Liver (tissue), 3 donors: ENCODE data around the gene NCAPG2.

Experiments
- ATF3 ChIP-seq: IDR thresholded peaks from 2 replicates; pipeline ENCODE4 v1.6.1; 2016; ENCODE audit warnings: antibody characterized with exemption
- CTCF ChIP-seq: fragments of 150-350 bp; IDR thresholded peaks from 2 replicates; pipeline ENCODE4 v1.5.1; 2017; ENCODE audit warnings: improper control_type of control experiment, low read depth, low read length; ENCODE audit not compliant: missing input control
- EGR1 ChIP-seq, 2 donors: IDR thresholded peaks; 2 replicates each; pipeline ENCODE4 v1.6.1; 2016 to 2018; ENCODE audit warnings: antibody characterized with exemption in 2 of 2, low read depth in 2 of 2
- FOXA1 ChIP-seq: IDR thresholded peaks from 2 replicates; pipeline ENCODE4 v1.6.1; 2016; ENCODE audit warnings: antibody characterized with exemption
- GABPA ChIP-seq, 2 donors: IDR thresholded peaks in 1 of 2; conservative IDR thresholded peaks in 1 of 2; 2 replicates each; pipeline ENCODE4 v1.6.1; 2016; ENCODE audit warnings: antibody characterized with exemption in 2 of 2, mild to moderate bottlenecking in 1 of 2, moderate library complexity in 1 of 2
- JUND ChIP-seq, 2 donors: IDR thresholded peaks; 2 replicates each; pipeline ENCODE4 v1.6.1; 2016; ENCODE audit warnings: antibody characterized with exemption in 2 of 2
- MAX ChIP-seq: IDR thresholded peaks from 2 replicates; pipeline ENCODE4 v1.6.1; 2016; ENCODE audit warnings: antibody characterized with exemption
- REST ChIP-seq: IDR thresholded peaks from 2 replicates; pipeline ENCODE4 v1.6.1; 2016; ENCODE audit warnings: antibody characterized with exemption, mild to moderate bottlenecking
- RXRA ChIP-seq, 2 donors: IDR thresholded peaks; 2 replicates each; pipeline ENCODE4 v1.6.1; 2017 to 2018; ENCODE audit warnings: antibody characterized with exemption in 2 of 2, mild to moderate bottlenecking in 1 of 2
- SP1 ChIP-seq: IDR thresholded peaks from 2 replicates; pipeline ENCODE4 v1.6.1; 2018; ENCODE audit warnings: antibody characterized with exemption, mild to moderate bottlenecking
- TAF1 ChIP-seq: conservative IDR thresholded peaks from 2 replicates; pipeline ENCODE4 v1.6.1; 2016; ENCODE audit warnings: antibody characterized with exemption, mild to moderate bottlenecking
- ZBTB33 ChIP-seq: IDR thresholded peaks from 2 replicates; pipeline ENCODE4 v1.6.1; 2016; ENCODE audit warnings: antibody characterized with exemption
- donor health status: healthy.
- donor health status: healthy.

- TF ChIP-seq CTCF: no peak
- TF ChIP-seq GABPA (IDR thresholded peaks at IDR 0.05 in 1 of 2, conservative IDR thresholded peaks at IDR 0.05 in 1 of 2): no peak
- no peak for TF ChIP-seq TAF1
- TF ChIP-seq REST: no peak
- TF ChIP-seq MAX: no peak
- no peak for TF ChIP-seq RXRA (IDR thresholded peaks at IDR 0.05)
- TF ChIP-seq FOXA1: no peak
- TF ChIP-seq ZBTB33: no peak
- TF ChIP-seq ATF3: no peak
- no peak for TF ChIP-seq EGR1 (IDR thresholded peaks at IDR 0.05; ENCODE audit: low read depth in 2 of 2)
- no peak for TF ChIP-seq SP1
- TF ChIP-seq JUND (IDR thresholded peaks at IDR 0.05): no peak
These were observed 26.1 kb upstream of the NCAPG2 start for GRCh38 chr7:158730383-158731346.
